Measurements from ENCODE around the gene KIF26A. TPM values are rescaled to one million over a fixed set of nuclear protein-coding genes. Genes with fewer than 3 reads are reported as not detected.

KIF26A gene
- total RNA-seq, 1 donor from 2014 or later, result 1.4 TPM

- no peak overlapping the region for H2AFZ ChIP-seq (ENCODE audit: low read depth, low read length)
- H3K4me2 ChIP-seq (ENCODE audit: low read length), result no peak overlapping the region
- H3K4me1 ChIP-seq (ENCODE audit: insufficient read depth, low read length), result no peaks in the 10 kb centered on the region
- Mint-ChIP-seq H3K4me1 (ENCODE audit: low read depth, unreplicated experiment) (no peaks in the 10 kb centered on the region), H3K27ac (ENCODE audit: unreplicated experiment) (no peak overlapping the region), H3K36me3 (ENCODE audit: low read depth, unreplicated experiment) (no peaks in the 10 kb centered on the region), H3K27me3 (ENCODE audit: low read depth, unreplicated experiment) (peaks cover 17% of the 10 kb centered on the region), H3K9me3 (ENCODE audit: unreplicated experiment) (no peaks in the 10 kb centered on the region), H3K4me3 (ENCODE audit: unreplicated experiment) (no peak overlapping the region)
- no peak overlapping the region for H3K4me3 ChIP-seq (ENCODE audit: insufficient read depth, low read depth, low read length)
- no peak overlapping the region for H3K9ac ChIP-seq (ENCODE audit: low read length)
- FAIRE-seq (no peak), DNase-seq (ENCODE audit: low read depth) (no peak)
- no peak overlapping the region for H3K27ac ChIP-seq (ENCODE audit: low read depth, low read length)
- no peaks in the 10 kb centered on the region for H3K79me2 ChIP-seq (ENCODE audit: insufficient read depth, low read length)
- H3K36me3 ChIP-seq (ENCODE audit: insufficient read depth, low read length), result no peaks in the 10 kb centered on the region
- no peaks in the 10 kb centered on the region for H3K9me3 ChIP-seq (ENCODE audit: insufficient read depth, low read depth, low read length)
- no peak for TF ChIP-seq EZH2 (IDR thresholded peaks at IDR 0.05; ENCODE audit: insufficient read depth, low read length)
- no peak for TF ChIP-seq CTCF (IDR thresholded peaks at IDR 0.05; ENCODE audit: insufficient read depth, low read depth, low read length)
- no peaks in the 10 kb centered on the region for H4K20me1 ChIP-seq (ENCODE audit: insufficient read depth, low read length)
- H3K27me3 ChIP-seq (ENCODE audit: insufficient read depth, low read length), result no peaks in the 10 kb centered on the region
These were observed 45.4 kb upstream of the KIF26A start for GRCh38 chr14:104092931-104093365.

GRCh38 chr14:104093366-104094055 lies 44.9 kb upstream of the KIF26A start:
- Mint-ChIP-seq H3K27me3 (ENCODE audit: low read depth, unreplicated experiment) (peaks cover 14% of the 10 kb centered on the region), H3K27ac (ENCODE audit: unreplicated experiment) (no peak overlapping the region), H3K4me1 (ENCODE audit: low read depth, unreplicated experiment) (no peaks in the 10 kb centered on the region), H3K36me3 (ENCODE audit: low read depth, unreplicated experiment) (no peaks in the 10 kb centered on the region), H3K4me3 (ENCODE audit: unreplicated experiment) (no peak overlapping the region), H3K9me3 (ENCODE audit: unreplicated experiment) (no peaks in the 10 kb centered on the region)
- DNase-seq (ENCODE audit: low read depth) (no peak), FAIRE-seq (no peak)
- no peak for TF ChIP-seq CTCF (IDR thresholded peaks at IDR 0.05; ENCODE audit: insufficient read depth, low read depth, low read length)
- no peak for TF ChIP-seq EZH2 (IDR thresholded peaks at IDR 0.05; ENCODE audit: insufficient read depth, low read length)
- no peaks in the 10 kb centered on the region for H3K79me2 ChIP-seq (ENCODE audit: insufficient read depth, low read length)
- no peaks in the 10 kb centered on the region for H3K36me3 ChIP-seq (ENCODE audit: insufficient read depth, low read length)
- no peaks in the 10 kb centered on the region for H4K20me1 ChIP-seq (ENCODE audit: insufficient read depth, low read length)
- no peak overlapping the region for H3K4me3 ChIP-seq (ENCODE audit: insufficient read depth, low read depth, low read length)
- no peak overlapping the region for H3K9ac ChIP-seq (ENCODE audit: low read length)
- no peaks in the 10 kb centered on the region for H3K27me3 ChIP-seq (ENCODE audit: insufficient read depth, low read length)
- H3K4me2 ChIP-seq (ENCODE audit: low read length), result no peak overlapping the region
- no peak overlapping the region for H2AFZ ChIP-seq (ENCODE audit: low read depth, low read length)
- H3K4me1 ChIP-seq (ENCODE audit: insufficient read depth, low read length), result no peaks in the 10 kb centered on the region
- no peak overlapping the region for H3K27ac ChIP-seq (ENCODE audit: low read depth, low read length)
- H3K9me3 ChIP-seq (ENCODE audit: insufficient read depth, low read depth, low read length), result no peaks in the 10 kb centered on the region

- Mint-ChIP-seq H3K27me3 (ENCODE audit: low read depth, unreplicated experiment) (peaks cover 14% of the 10 kb centered on the region), H3K27ac (ENCODE audit: unreplicated experiment) (no peak overlapping the region), H3K4me3 (ENCODE audit: unreplicated experiment) (no peak overlapping the region), H3K36me3 (ENCODE audit: low read depth, unreplicated experiment) (no peaks in the 10 kb centered on the region), H3K4me1 (ENCODE audit: low read depth, unreplicated experiment) (no peaks in the 10 kb centered on the region), H3K9me3 (ENCODE audit: unreplicated experiment) (no peaks in the 10 kb centered on the region)
- Histone ChIP-seq H3K4me3 (ENCODE audit: insufficient read depth, low read depth, low read length) (no peak overlapping the region), H3K36me3 (ENCODE audit: insufficient read depth, low read length) (no peaks in the 10 kb centered on the region), H3K9ac (ENCODE audit: low read length) (no peak overlapping the region), H3K4me2 (ENCODE audit: low read length) (no peak overlapping the region), H3K27ac (ENCODE audit: low read depth, low read length) (no peak overlapping the region), H3K27me3 (ENCODE audit: insufficient read depth, low read length) (no peaks in the 10 kb centered on the region), H3K9me3 (ENCODE audit: insufficient read depth, low read depth, low read length) (no peaks in the 10 kb centered on the region), H4K20me1 (ENCODE audit: insufficient read depth, low read length) (no peaks in the 10 kb centered on the region), H3K79me2 (ENCODE audit: insufficient read depth, low read length) (no peaks in the 10 kb centered on the region), H3K4me1 (ENCODE audit: insufficient read depth, low read length) (no peaks in the 10 kb centered on the region), H2AFZ (ENCODE audit: low read depth, low read length) (no peak overlapping the region)
- DNase-seq (ENCODE audit: low read depth), result no peak
- TF ChIP-seq EZH2 (IDR thresholded peaks at IDR 0.05; ENCODE audit: insufficient read depth, low read length) (no peak), CTCF (IDR thresholded peaks at IDR 0.05; ENCODE audit: insufficient read depth, low read depth, low read length) (no peak)
- FAIRE-seq, result no peak
These were observed 44.2 kb upstream of the KIF26A start for GRCh38 chr14:104094056-104094708.

Data from astrocyte (in vitro differentiated cells and primary cell).